DMS 273 (cell line): ENCODE results near the gene ISG20L2.

Experiments used
- DNase-seq: peaks from one replicate; lab custom pipeline; 2025; ENCODE audit not compliant: unreplicated experiment; lab: John Stamatoyannopoulos, UW

Gene ISG20L2

GRCh38 chr1:156691191-156691590 lies 37.4 kb downstream of the ISG20L2 start:
- no peak for DNase-seq

GRCh38 chr1:156690675-156691036 lies 37.9 kb downstream of the ISG20L2 start:
- no peak for DNase-seq

GRCh38 chr1:156689953-156690674 lies 38.5 kb downstream of the ISG20L2 start:
- DNase-seq: peak; percentile 57

DNA sequence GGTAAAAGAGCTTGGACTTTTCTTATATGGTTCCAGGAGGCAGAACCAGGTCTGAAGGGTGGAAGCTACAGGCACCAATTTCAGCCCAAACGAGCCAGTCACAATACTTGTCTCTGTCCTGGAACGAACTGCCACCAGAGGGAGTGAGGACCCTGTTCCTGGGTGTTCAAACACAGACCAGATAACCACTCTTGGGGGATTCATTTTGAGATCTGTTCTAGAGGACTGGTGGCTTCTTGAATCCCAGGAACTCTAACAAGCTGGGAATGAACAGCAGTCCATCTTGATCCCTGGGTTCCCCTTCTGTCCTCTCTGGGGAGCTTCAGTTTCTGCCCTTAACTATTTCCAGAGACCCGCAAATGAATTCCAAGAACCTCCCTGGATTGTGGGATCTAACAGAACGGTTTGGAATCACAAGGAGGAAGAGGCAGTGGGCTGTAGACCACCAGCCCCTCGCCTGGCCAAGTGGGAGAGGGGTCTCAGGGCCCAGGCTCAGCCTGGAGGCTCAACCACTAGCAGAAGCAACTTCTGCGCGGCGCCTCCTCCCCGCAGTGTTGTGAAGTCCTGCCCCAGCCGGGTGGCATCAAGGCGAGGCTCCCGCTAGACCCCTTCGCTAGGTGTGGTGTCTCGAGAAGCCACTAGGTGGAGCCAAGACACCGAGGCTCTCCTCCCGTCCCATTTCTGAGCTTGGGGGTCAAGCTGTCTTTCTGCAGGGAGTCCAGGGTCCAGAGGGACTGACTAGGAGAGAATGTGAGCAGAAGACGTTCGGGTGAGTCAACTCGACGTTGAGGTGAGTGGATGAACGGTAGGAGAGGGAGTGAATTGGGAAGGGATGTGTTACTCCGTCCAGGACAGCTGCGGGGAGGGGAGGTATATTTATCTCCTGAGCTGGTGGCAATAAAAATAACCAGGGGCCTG lies 39.3 kb downstream of the ISG20L2 start:
- peak; percentile 94 for DNase-seq

DNA sequence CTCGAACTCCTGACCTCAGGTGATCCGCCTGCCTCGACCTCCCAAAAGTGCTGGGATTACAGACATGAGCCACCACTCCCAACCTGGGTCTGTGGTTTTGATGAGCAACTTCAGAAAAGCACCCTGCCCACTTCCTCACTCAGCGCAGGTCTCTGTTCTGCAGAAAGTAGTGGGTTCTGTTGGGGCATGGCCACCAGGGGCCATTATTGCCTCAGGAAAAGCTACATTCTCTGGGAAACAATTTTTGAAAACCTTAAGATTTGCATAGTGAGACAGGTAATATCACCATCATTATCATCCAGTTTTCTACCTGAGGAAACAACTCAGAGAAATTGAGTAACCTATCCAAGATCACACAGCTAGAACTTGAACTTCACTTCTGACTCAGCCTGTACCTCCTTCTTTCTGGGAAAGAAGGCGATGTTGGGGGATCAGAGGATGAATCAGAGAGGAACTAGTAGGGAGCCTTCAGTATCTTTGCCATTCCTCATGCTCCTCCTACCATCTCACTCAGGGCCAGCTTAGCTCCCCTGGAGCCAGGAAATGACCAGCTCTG lies 44.3 kb downstream of the ISG20L2 start:
- no peak for DNase-seq

DNA sequence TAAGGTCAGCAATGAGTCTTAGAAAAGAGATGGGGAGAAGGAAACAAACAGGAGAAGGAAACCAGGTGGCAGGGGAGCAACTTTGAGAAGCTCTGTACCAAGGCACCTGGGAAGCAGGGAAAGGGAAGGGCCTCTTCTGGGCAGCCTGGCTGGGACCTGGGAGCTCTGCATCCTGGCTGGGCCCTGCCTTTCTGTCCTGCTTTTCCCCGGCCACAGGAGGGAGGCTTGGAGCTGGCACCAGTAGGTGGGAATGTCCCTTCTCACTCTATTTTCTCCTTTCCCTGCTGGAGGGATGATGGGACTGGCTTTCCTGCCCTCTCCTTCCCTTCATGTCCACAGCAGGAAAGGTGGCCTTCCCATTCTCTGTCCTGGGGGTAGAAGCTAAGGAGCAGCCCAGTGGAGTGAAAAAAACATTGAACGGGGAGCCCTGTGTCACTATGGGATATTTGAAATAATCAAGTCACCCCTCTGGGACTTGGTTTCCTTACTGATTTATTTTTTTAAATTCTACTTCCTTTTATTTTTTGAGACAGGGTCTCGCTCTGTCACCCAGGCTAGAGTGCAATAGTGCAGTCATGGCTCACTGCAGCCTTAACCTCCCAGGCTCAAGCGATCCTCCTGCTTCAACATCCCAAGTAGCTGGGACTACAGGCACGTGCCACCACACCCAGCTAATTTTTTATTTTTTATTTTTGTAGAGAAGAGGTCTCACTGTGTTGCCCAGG lies 46.2 kb downstream of the ISG20L2 start:
- DNase-seq: peak; percentile 24

GRCh38 chr1:156681196-156681960 lies 47.2 kb downstream of the ISG20L2 start:
- DNase-seq: no peak

DNA sequence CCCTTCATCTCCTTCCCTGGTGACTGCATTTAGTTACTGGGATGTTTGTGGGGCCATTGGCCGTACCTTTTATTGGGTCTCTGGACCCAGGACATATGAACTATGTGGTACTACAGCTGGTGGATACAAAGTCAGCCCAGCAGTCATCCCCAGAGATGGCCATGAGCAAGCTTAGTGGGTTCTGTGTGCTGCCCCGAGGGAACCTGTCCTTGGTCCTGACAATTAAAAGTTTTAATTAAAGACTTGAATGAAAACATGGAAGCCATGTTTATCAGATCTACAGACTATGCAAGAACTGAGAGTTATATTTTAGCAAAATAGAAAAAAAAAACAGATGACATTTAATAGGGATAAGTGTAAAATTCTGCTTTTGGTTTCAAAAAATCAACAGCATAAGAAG lies 48.5 kb downstream of the ISG20L2 start:
- no peak for DNase-seq

DNA sequence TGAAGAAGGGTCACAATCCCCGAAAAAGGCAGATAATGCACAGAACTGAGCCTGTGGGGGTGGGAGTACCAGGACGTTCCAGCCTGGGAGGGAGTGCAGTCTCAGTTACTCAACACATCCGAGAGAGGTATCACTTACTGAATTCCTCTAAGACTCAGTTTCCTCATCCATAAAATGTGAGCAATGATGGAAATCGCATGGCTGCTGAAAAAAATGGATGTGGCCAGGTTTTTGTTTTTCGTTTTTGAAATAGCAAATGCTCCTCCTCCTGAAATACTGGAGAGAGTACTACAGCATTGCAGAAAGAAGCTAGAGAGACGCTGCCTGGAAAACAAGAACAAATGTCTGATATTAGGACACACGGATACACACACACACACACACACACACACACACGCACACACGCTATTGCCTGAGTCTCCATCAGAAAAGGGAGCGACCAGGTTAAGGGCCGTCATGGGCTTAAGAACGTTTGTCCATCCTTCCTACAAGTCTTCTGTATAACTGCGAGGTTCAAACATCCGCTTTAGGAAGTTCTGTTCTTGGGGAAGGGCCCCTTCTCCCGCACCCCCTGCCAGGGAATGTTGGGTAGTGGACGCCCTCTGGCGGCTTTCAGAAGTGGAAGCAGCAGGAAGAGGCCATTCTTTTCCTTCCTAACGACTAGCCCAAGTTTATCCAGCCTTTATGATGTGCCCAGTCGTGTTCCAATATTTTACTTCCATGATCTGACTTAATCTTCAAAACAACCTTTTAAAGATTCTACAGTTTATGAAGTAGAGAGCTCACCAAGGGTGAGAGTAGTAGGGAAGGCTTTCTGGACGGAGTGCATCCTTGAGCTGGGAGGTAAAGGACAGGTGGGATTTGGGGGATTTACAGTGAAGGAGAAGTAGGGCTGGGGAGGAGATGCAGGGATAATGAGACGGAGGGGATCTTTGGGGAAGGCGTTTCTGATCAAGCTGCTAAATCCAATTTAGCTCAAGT lies 50.7 kb downstream of the ISG20L2 start:
- peak; percentile 88 for DNase-seq

GRCh38 chr1:156676820-156677615 lies 51.5 kb downstream of the ISG20L2 start, which contains the start of gene NES:
NES (minus strand) TSS chr1:156677407; CDS start chr1:156677264, 143 bp downstream.
- DNase-seq: peak; percentile 47

DNA sequence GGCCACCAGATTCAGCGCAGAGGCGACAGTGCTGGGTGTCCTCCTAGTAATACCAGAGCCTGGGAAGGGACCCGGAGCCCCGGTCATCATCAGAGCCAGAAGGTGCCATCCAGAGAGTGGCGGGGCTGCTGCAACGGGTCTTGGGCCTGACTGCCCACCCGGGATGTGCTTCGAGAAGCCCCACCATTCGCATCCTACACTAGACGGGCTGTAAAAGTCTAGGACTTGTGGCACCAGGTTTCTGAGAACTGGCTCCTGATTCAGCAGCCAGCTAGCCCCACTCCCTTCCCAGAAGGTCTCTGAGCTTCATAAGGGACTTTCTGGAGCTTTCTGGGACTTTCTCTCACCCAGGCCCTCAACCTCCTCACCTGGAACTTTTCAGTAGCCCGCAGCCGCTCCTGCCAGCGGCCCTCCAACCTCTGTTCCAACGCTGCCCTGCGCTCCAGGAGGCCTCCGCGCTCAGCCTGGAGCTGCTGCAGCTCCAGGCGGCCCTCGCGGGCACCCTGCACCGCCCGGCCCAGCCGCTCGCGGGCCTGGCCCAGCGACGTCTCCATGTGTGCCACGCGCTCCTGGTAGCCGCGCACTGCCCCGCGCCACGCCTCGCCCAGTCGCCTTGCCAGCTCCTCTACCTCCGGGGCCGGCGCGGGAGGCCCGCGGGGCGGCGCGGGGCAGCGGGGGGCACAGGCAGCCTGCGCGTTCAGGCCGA lies 52.3 kb downstream of the ISG20L2 start:
- DNase-seq: peak; percentile 30

- DNase-seq: peak; percentile 80
These were observed 53.1 kb downstream of the ISG20L2 start for GRCh38 chr1:156675210-156676113.

DNA sequence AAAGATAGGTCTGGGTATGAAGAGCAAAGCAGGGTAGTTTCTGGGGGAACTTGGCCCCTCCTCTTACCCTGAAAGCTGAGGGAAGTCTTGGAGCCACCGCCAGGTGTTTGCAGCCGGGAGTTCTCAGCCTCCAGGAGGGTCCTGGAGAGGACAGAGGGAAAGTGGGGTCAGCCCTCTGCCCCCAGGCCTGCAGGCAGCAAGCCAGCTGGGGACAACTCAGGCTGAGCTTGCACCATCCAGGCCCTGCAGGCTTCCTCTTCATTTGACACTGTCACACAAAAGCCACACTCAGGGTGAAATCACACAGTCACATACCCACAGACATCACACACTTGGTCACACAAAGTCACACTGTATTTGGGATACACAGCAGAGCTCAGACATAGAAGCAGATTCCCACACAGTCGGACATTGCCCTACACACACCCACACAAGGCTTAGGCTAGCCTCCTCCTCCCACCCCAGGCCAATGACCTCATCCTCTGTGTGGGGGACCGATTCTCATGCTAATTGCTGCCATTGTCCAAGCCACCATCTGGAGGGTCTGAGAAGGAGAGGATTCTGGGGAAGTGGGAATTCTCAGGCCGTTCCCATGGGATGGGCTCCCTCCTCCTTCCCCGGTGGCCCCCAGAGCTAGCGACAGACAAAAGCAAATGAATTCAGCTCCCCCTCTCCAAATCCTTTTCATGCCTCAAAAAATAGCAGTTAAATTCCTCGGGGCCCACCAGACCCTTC lies 55.0 kb downstream of the ISG20L2 start:
- DNase-seq: peak; percentile 58
